ENCODE measurements around the gene FHL2.

FHL2 gene

DNA sequence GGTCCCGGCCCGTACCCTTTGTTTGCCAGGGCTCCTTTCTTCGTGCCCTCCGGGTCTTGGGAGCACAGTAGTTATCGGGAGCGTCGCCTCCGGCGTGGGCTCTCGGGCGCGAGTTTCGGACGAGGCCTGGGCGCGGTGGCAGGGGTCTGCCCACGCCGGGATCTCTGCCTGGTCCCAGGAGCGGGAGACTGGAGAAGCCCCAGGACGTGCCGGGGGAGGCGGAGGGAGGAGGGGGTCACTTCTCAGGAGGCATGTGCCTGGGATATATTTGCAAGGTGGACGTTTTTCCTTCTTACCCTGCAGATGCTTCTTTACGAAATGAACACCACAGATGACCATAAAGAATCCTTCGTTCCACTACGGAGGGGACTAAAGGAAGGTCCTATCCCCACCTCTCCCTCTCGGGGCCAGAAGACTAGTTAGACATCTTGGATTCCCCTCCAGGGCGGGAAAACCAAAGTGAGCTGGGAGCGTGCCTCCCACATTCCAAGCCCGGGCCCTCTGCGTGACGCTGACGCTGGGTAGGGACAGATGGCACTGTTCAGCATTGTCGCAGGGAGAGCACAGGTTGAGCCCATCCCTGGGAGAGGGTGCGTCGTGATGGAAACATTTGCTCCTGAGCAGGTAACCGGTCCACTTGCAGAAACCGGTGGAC, 483 bp upstream of the FHL2 start:
- ChIA-PET CTCF (interaction anchor here (0.8 to 25.1 kb wide), 7 partner anchors 8 to 120 kb away, joined by 3 to 328 read pairs (median 3); no protein-coding TSS in a partner anchor), POLR2A (interaction anchor here (1.1 to 1.8 kb wide), 3 partner anchors 10 to 111 kb away, joined by 4 to 23 read pairs (median 8); no protein-coding TSS in a partner anchor)
- no peak for DNase-seq (ENCODE audit: low read depth, low spot score)
- peak overlapping the region; percentile 98 for H3K4me3 ChIP-seq (ENCODE audit: low read depth, low read length)
- TF ChIP-seq, protein P1, sequence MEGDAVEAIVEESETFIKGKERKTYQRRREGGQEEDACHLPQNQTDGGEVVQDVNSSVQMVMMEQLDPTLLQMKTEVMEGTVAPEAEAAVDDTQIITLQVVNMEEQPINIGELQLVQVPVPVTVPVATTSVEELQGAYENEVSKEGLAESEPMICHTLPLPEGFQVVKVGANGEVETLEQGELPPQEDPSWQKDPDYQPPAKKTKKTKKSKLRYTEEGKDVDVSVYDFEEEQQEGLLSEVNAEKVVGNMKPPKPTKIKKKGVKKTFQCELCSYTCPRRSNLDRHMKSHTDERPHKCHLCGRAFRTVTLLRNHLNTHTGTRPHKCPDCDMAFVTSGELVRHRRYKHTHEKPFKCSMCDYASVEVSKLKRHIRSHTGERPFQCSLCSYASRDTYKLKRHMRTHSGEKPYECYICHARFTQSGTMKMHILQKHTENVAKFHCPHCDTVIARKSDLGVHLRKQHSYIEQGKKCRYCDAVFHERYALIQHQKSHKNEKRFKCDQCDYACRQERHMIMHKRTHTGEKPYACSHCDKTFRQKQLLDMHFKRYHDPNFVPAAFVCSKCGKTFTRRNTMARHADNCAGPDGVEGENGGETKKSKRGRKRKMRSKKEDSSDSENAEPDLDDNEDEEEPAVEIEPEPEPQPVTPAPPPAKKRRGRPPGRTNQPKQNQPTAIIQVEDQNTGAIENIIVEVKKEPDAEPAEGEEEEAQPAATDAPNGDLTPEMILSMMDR (IDR thresholded peaks at IDR 0.05; ENCODE audit: insufficient read depth, low read length, missing control alignments): no peak

DNA sequence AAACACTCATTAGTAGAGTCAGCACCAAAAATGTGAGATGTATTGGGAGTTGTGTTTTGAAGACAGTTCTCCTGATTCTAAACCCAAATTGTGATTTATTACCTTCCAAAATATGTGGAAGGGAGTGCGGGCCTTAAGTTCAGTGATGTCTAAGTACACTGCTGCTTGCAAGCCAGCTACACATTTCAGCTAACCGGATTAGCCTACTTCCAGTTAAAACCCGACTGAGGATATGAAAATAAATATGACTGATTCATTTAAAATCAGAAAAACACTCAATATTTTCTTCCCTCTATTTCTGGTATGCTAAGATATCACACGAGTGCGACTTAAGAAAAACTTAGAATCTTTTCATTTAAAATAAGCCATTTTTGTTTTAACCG, 907 bp downstream of the FHL2 start:
- peak overlapping the region; percentile 98 for H3K4me3 ChIP-seq (ENCODE audit: low read depth, low read length)
- TF ChIP-seq, protein P1 (IDR thresholded peaks at IDR 0.05; ENCODE audit: insufficient read depth, low read length, missing control alignments): no peak
- CTCF ChIA-PET: interaction anchor here (0.6 to 25.1 kb wide), 10 partner anchors 8 to 121 kb away, joined by 3 to 328 read pairs (median 3); no protein-coding TSS in a partner anchor
- POLR2A ChIA-PET: interaction anchor here (0.6 to 2.2 kb wide), 7 partner anchors 9 to 631 kb away, joined by 3 to 23 read pairs (median 8); no protein-coding TSS in a partner anchor
- no peak for DNase-seq (ENCODE audit: low read depth, low spot score)

DNA sequence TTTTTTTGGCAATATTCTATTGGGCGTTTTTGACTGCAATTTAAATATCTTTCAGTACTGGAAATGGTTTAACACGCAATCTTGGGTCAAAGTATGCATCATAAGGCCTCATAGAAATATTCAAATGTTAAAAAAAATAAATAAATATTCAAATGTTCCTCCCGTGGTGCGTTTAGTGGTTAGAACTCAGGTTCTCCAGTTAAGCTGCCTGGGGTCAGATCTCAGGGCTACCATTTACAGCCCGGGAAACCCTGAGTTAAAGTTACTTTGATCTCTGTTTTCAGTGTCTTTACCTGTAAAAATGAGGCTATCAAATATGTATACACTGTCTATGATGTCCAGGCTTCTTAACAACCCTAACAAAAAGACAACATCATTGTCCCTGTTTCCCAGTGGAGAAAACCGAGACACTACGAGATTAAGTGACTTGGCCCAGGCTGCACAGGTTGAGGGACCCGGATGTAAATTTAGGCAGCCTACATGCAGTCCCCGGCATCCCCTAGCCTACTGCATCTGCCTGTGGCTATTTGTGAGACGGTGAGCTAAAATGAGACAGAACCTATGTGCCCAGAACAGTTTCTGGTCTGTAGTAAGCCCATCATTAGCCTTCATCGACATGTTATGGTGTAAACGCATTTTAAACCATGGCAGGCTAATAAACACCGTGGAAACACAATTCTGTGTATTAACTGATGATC, 1.7 kb downstream of the FHL2 start:
- H3K4me3 ChIP-seq (ENCODE audit: low read depth, low read length): peak overlapping the region; percentile 98
- CTCF ChIA-PET: interaction anchor here (1.0 to 25.1 kb wide), 6 partner anchors 10 to 122 kb away, joined by 3 to 328 read pairs (median 4); no protein-coding TSS in a partner anchor
- TF ChIP-seq, protein P1 (IDR thresholded peaks at IDR 0.05; ENCODE audit: insufficient read depth, low read length, missing control alignments): no peak
- POLR2A ChIA-PET: interaction anchor here (0.6 to 2.2 kb wide), 11 partner anchors 8 to 631 kb away, joined by 3 to 23 read pairs (median 4); no protein-coding TSS in a partner anchor
- DNase-seq (ENCODE audit: low read depth, low spot score): no peak

DNA sequence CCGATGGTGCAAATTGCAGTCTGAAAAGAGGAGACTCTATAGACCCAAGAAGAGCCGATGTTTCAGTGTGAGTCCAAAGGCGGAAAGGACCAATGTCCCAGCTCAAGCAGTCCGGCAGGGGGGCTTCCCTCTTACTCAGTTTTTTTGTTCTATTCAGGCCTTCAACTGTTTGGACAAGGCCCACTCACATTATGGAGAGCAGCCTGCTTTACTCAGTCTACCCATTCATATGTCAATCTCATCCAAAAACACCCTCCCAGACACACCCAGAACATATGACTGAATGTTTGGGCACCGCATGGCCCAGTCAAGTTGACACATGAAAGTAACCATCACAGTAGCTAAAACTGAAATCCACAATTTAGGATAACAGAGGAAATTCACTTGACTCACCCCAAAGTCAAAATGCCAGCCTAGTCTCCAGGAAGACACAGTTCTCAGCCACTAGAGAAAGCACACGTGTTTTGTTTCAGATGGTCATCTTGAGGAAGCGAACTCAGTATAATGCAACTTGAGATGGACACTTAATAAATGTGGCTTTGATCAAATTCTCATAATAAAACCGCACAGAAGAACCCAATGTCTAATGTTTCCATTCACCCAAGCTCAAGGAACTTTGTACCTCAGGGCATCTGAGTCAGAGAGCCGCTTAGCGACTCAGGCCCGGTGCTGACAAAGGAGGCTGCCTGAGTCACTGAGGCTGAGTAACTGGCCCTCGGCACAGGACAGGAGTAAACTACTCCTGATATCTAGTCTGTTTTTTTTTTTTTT, 2.4 kb downstream of the FHL2 start:
- TF ChIP-seq, protein P1 (IDR thresholded peaks at IDR 0.05; ENCODE audit: insufficient read depth, low read length, missing control alignments): no peak
- no peak for DNase-seq (ENCODE audit: low read depth, low spot score)
- ChIA-PET POLR2A (interaction anchor here (0.7 to 8.3 kb wide), 11 partner anchors 7 to 285 kb away, joined by 3 to 72 read pairs (median 4); no protein-coding TSS in a partner anchor), CTCF (interaction anchor here (1.2 to 25.1 kb wide), 10 partner anchors 9 to 149 kb away, joined by 3 to 328 read pairs (median 4); no protein-coding TSS in a partner anchor)
- peak overlapping the region; percentile 98 for H3K4me3 ChIP-seq (ENCODE audit: low read depth, low read length)

DNA sequence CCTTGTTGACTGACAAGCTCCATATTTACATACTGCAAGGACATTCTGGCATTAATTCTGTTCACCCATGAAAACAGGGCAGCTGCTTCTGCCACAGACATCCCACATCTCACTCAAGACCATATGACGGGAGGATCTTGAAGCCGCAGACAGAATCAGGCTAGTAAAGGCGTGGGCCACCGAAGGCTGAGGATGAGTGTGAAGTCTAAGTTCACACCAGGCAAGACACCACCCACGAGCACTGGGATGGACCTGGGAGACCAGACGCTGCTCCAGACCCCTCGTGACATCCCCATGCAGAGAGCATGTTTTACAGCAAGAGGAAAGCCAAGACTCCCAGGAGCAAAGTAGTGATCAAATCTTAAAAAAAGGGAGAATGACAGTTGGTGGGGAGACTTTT, 3.2 kb downstream of the FHL2 start:
- ChIA-PET CTCF (interaction anchor here (1.2 to 25.1 kb wide), 8 partner anchors 10 to 150 kb away, joined by 3 to 328 read pairs (median 5); no protein-coding TSS in a partner anchor), POLR2A (interaction anchor here (1.8 to 8.3 kb wide), 5 partner anchors 8 to 27 kb away, joined by 4 to 72 read pairs (median 12); no protein-coding TSS in a partner anchor)
- H3K4me3 ChIP-seq (ENCODE audit: low read depth, low read length): peak overlapping the region; percentile 98
- TF ChIP-seq, protein P1 (IDR thresholded peaks at IDR 0.05; ENCODE audit: insufficient read depth, low read length, missing control alignments): no peak
- DNase-seq (ENCODE audit: low read depth, low spot score): no peak

Measured in AG04449 (cell line).